Measurements from ENCODE around the gene STMN3. TPM values are rescaled to one million over a fixed set of nuclear protein-coding genes. Genes with fewer than 3 reads are reported as not detected.

STMN3 gene
- total and polyA plus RNA-seq, 11 donors, result 2.9 to 15.6 (median 5.2) TPM

DNA sequence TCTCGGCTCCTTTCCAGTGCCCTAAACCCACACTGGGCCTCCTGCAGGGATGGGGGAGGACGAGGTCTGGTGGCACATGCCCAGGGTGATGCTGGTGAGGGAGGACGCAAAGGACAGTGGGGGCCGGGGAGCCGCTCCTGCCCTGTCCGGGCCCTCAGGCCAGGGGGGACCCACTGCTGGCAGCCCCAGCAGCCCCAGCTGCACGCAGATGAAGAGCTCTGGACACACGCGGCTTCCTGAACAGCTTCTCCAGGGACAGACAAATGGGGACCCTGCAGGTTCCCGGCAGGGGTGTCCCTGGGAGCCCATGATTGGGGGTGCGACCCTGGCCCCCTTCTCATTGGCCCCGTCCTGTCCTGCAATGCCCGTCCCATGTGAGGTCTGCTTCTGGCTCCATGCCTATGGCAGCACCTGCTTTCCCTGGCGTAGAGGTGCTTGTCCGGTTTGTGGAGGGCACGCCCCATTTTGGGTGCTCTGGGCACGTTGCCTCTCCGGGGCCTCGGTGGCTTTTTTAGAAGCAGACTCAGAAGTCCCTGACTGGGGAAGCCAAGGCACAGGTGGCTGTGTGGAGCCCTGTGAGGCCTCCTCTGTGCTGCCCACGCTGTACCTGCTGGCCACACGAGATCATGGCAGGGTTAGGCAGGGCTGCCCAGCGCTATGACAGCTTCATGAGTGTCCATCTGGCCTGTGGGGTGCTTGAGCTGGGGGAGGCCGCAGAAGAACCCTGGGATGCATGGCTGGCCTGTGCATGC, 27.8 kb upstream of the STMN3 start:
- peaks cover 0 to 35% (median 13%) of the 10 kb centered on the region in 9 donors for H3K36me3 ChIP-seq
- peaks cover 0 to 47% (median 24%) of the 10 kb centered on the region in 12 donors for H3K4me1 ChIP-seq
- intact Hi-C loops (cut with DNase I), result no loop called here
- DNase-seq, result no peak
- ATAC-seq, result no peak
- H3K27ac ChIP-seq, result peak overlapping the region in 7 of 12 donors; percentile 63 to 90 (median 83)
- TF ChIP-seq POLR2A (IDR thresholded peaks at IDR 0.05), result no peak
- TF ChIP-seq, protein P1, sequence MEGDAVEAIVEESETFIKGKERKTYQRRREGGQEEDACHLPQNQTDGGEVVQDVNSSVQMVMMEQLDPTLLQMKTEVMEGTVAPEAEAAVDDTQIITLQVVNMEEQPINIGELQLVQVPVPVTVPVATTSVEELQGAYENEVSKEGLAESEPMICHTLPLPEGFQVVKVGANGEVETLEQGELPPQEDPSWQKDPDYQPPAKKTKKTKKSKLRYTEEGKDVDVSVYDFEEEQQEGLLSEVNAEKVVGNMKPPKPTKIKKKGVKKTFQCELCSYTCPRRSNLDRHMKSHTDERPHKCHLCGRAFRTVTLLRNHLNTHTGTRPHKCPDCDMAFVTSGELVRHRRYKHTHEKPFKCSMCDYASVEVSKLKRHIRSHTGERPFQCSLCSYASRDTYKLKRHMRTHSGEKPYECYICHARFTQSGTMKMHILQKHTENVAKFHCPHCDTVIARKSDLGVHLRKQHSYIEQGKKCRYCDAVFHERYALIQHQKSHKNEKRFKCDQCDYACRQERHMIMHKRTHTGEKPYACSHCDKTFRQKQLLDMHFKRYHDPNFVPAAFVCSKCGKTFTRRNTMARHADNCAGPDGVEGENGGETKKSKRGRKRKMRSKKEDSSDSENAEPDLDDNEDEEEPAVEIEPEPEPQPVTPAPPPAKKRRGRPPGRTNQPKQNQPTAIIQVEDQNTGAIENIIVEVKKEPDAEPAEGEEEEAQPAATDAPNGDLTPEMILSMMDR (IDR thresholded peaks at IDR 0.05), result no peak
- no peaks in the 10 kb centered on the region for H3K27me3 ChIP-seq
- WGBS, 4 donors, result 93 to 96% (median 94%) methylated on average over 12 to 23 of the region's 23 CpGs
- no peak overlapping the region for H3K4me3 ChIP-seq
- H3K9me3 ChIP-seq, result no peaks in the 10 kb centered on the region

- 96 to 97% (median 96%) methylated on average over 10 to 13 of the region's 13 CpGs; no CpG with 5 or more reads in 1 of the 4 donors for WGBS, 4 donors
- intact Hi-C loops (cut with DNase I), result no loop called here
Observed at GRCh38 chr20:63680427-63680826, 27.2 kb upstream of the STMN3 start.

GRCh38 chr20:63679799-63680305, 26.6 kb upstream of the STMN3 start:
- 92 to 95% (median 94%) methylated on average over 12 to 19 of the region's 19 CpGs for WGBS, 4 donors
- TF ChIP-seq, protein P1 (IDR thresholded peaks at IDR 0.05), result no peak
- no peak for TF ChIP-seq POLR2A (IDR thresholded peaks at IDR 0.05)
- H3K4me1 ChIP-seq, result peaks cover 0 to 36% (median 18%) of the 10 kb centered on the region in 12 donors
- H3K9me3 ChIP-seq, result no peaks in the 10 kb centered on the region
- ATAC-seq (no peak), DNase-seq (no peak)
- H3K27ac ChIP-seq, result no peak overlapping the region
- H3K27me3 ChIP-seq, result no peaks in the 10 kb centered on the region
- intact Hi-C loops (cut with DNase I), result loop anchor here in 1 of 10 donors (10.0 kb wide), 1 partner anchor 55 kb away; the partner anchor contains the start of genes LIME1 and SLC2A4RG
- H3K36me3 ChIP-seq, result peaks cover 0 to 46% (median 25%) of the 10 kb centered on the region in 9 donors
- no peak overlapping the region for H3K4me3 ChIP-seq

More at GRCh38 chr20:63680427-63680826, 27.2 kb upstream of the STMN3 start:
- TF ChIP-seq, protein P1 (IDR thresholded peaks at IDR 0.05), result no peak
- no peak for TF ChIP-seq POLR2A (IDR thresholded peaks at IDR 0.05)
- Histone ChIP-seq H3K27ac (no peak overlapping the region), H3K4me3 (no peak overlapping the region), H3K27me3 (no peaks in the 10 kb centered on the region), H3K9me3 (no peaks in the 10 kb centered on the region), H3K36me3 (peaks cover 0 to 41% (median 20%) of the 10 kb centered on the region in 9 donors), H3K4me1 (peaks cover 0 to 41% (median 19%) of the 10 kb centered on the region in 12 donors)
- no peak for ATAC-seq
- DNase-seq, result no peak
